WTC11 (cell line): Measurements from ENCODE around the gene MESP2.

Source experiments
- CTCF ChIP-seq: fragments of 200-600 bp; IDR thresholded peaks from 2 replicates; pipeline ENCODE4 v1.8.0; 2022; ENCODE audit warnings: antibody characterized with exemption
- ERG ChIP-seq: fragments of 250-450 bp; sonication (Bioruptor Pico); IDR thresholded peaks from 2 replicates; pipeline ENCODE4 v1.8.0; 2021; ENCODE audit warnings: mild to moderate bottlenecking
- ESRRA ChIP-seq: sonication (generic); formaldehyde crosslinking; IDR thresholded peaks from 2 replicates; pipeline ENCODE4 v1.8.1; 2022; ENCODE audit warnings: mild to moderate bottlenecking, missing genetic modification reagents, borderline replicate concordance
- FOXK1 ChIP-seq: sonication (generic); formaldehyde crosslinking; IDR thresholded peaks from 2 replicates; pipeline ENCODE4 v1.8.0; 2022; ENCODE audit warnings: mild to moderate bottlenecking, moderate library complexity, missing genetic modification reagents
- JUN ChIP-seq: sonication (generic); formaldehyde crosslinking; IDR thresholded peaks from 2 replicates; pipeline ENCODE4 v1.8.0; 2023; ENCODE audit warnings: mild to moderate bottlenecking, missing genetic modification reagents
- SP1 ChIP-seq: sonication (generic); formaldehyde crosslinking; conservative IDR thresholded peaks from 2 replicates; pipeline ENCODE4 v1.8.1; 2022; ENCODE audit warnings: missing genetic modification reagents
- STAT6 ChIP-seq: sonication (generic); formaldehyde crosslinking; conservative IDR thresholded peaks from 2 replicates; pipeline ENCODE4 v1.8.1; 2023; ENCODE audit warnings: mild to moderate bottlenecking, low read depth, missing genetic modification reagents, moderate library complexity
- USF2 ChIP-seq: sonication (generic); formaldehyde crosslinking; IDR thresholded peaks from 2 replicates; pipeline ENCODE4 v1.8.1; 2023; ENCODE audit warnings: mild to moderate bottlenecking, missing genetic modification reagents, moderate library complexity

GRCh38 chr15:89783861-89784685 lies 7.9 kb downstream of the MESP2 start:
- TF ChIP-seq CTCF (no peak), STAT6 (CRISPR knock-in tag) (no peak), JUN (CRISPR knock-in tag) (no peak), ERG (CRISPR knock-in tag) (no peak), FOXK1 (no peak), ESRRA (no peak), SP1 (CRISPR knock-in tag) (no peak), USF2 (no peak)
